ENCODE measurements around the gene LRP6. TPM values are rescaled to one million over a fixed set of nuclear protein-coding genes. Genes with fewer than 3 reads are reported as not detected.

LRP6 gene
- total RNA-seq, 4 donors from 2014 or later: 4.3 to 18.7 (median 9.0) TPM

- Histone ChIP-seq H3K27me3 (no peaks in the 10 kb centered on the region), H3K9me3 (no peaks in the 10 kb centered on the region), H3K4me3 (no peak overlapping the region), H3K36me3 (peaks cover 0 to 24% (median 0%) of the 10 kb centered on the region in 3 donors), H3K27ac (no peak overlapping the region), H3K4me1 (no peaks in the 10 kb centered on the region)
- intact Hi-C loops (cut with DNase I): no loop called here
- DNase-seq: no peak
- WGBS, 2 donors: 80 to 89% methylated on average over 3 of the region's 3 CpGs
- TF ChIP-seq POLR2A (IDR thresholded peaks at IDR 0.05): no peak
- no peak for TF ChIP-seq CTCF (IDR thresholded peaks at IDR 0.05)
These were observed 128.4 kb downstream of the LRP6 start for GRCh38 chr12:12138203-12139154.

GRCh38 chr12:12133785-12134184 lies 133.1 kb downstream of the LRP6 start:
- DNase-seq: no peak
- H3K36me3 ChIP-seq: peaks cover 0 to 39% (median 0%) of the 10 kb centered on the region in 3 donors
- H3K9me3 ChIP-seq: no peaks in the 10 kb centered on the region
- no peaks in the 10 kb centered on the region for H3K27me3 ChIP-seq
- intact Hi-C loops (cut with DNase I): no loop called here
- no peaks in the 10 kb centered on the region for H3K4me1 ChIP-seq
- 91 to 94% methylated on average over 5 of the region's 5 CpGs for WGBS, 2 donors
- no peak for TF ChIP-seq POLR2A (IDR thresholded peaks at IDR 0.05)
- no peak for TF ChIP-seq CTCF (IDR thresholded peaks at IDR 0.05)
- H3K27ac ChIP-seq: no peak overlapping the region
- no peak overlapping the region for H3K4me3 ChIP-seq

GRCh38 chr12:12133259-12133658 lies 133.6 kb downstream of the LRP6 start:
- WGBS, 2 donors: 88 to 98% methylated on average over 3 of the region's 3 CpGs
- TF ChIP-seq CTCF (IDR thresholded peaks at IDR 0.05): no peak
- no peak for TF ChIP-seq POLR2A (IDR thresholded peaks at IDR 0.05)
- Histone ChIP-seq H3K4me1 (no peaks in the 10 kb centered on the region), H3K36me3 (peaks cover 0 to 38% (median 0%) of the 10 kb centered on the region in 3 donors), H3K4me3 (no peak overlapping the region), H3K9me3 (no peaks in the 10 kb centered on the region), H3K27me3 (no peaks in the 10 kb centered on the region), H3K27ac (no peak overlapping the region)
- intact Hi-C loops (cut with DNase I): no loop called here
- no peak for DNase-seq

- 68 to 77% methylated on average over 4 of the region's 4 CpGs for WGBS, 2 donors
- Histone ChIP-seq H3K36me3 (peaks cover 0 to 62% (median 13%) of the 10 kb centered on the region in 3 donors), H3K27me3 (no peaks in the 10 kb centered on the region), H3K27ac (no peak overlapping the region), H3K9me3 (no peaks in the 10 kb centered on the region), H3K4me3 (no peak overlapping the region), H3K4me1 (no peaks in the 10 kb centered on the region)
- intact Hi-C loops (cut with DNase I): no loop called here
- no peak for DNase-seq
- no peak for TF ChIP-seq POLR2A (IDR thresholded peaks at IDR 0.05)
- no peak for TF ChIP-seq CTCF (IDR thresholded peaks at IDR 0.05)
These were observed 138.2 kb downstream of the LRP6 start for GRCh38 chr12:12128670-12129069.

- peaks cover 0 to 74% (median 13%) of the 10 kb centered on the region in 3 donors for H3K36me3 ChIP-seq
- H3K27me3 ChIP-seq: no peaks in the 10 kb centered on the region
- WGBS, 2 donors: 89 to 100% methylated on average over 2 of the region's 2 CpGs
- intact Hi-C loops (cut with DNase I): no loop called here
- H3K9me3 ChIP-seq: no peaks in the 10 kb centered on the region
- no peak overlapping the region for H3K4me3 ChIP-seq
- H3K27ac ChIP-seq: no peak overlapping the region
- no peak for DNase-seq
- TF ChIP-seq POLR2A (IDR thresholded peaks at IDR 0.05) (no peak), CTCF (IDR thresholded peaks at IDR 0.05) (no peak)
- H3K4me1 ChIP-seq: no peaks in the 10 kb centered on the region
These were observed 139.5 kb downstream of the LRP6 start for GRCh38 chr12:12127304-12127703.
